Mononuclear cell (primary cell): ENCODE results near the gene HCFC1. TPM values are rescaled to one million over a fixed set of nuclear protein-coding genes. Genes with fewer than 3 reads are reported as not detected.
"Not testable (repeated sequence)": the region's sequence is repeated elsewhere in the genome, so short reads cannot be mapped to it uniquely, and the experiment has no call there.

Experiments used
- H3K27me3 ChIP-seq: 2 replicates; pipeline ENCODE4 v1.6.0; 2011; ENCODE audit warnings: low read length, control low read depth; ENCODE audit not compliant: insufficient read depth
- H3K4me1 ChIP-seq: 2 replicates; pipeline ENCODE4 v1.5.1; 2011; ENCODE audit warnings: mild to moderate bottlenecking, low read length, control low read depth; ENCODE audit not compliant: insufficient read depth
- H3K4me3 ChIP-seq: 2 replicates; pipeline ENCODE4 v1.5.1; 2011; ENCODE audit warnings: mild to moderate bottlenecking, low read length, moderate library complexity
- H3K9me3 ChIP-seq: 2 replicates; pipeline ENCODE4 v1.5.1; 2011; ENCODE audit warnings: low read depth, mild to moderate bottlenecking, control low read depth, low read length
- total RNA-seq: library from RNA; depleted of rRNA; stranded (reverse); fragments of >200 nt; gene quantifications from one replicate; pipeline ENCODE4 v1.2.3, GENCODE V29; 2012

The HCFC1 gene
- total RNA-seq, 1 donor: 26.4 TPM

GRCh38 chrX:154013001-154013421, 41.4 kb upstream of the HCFC1 start:
- peaks cover 36% of the 10 kb centered on the region for H3K4me1 ChIP-seq
- H3K4me3 ChIP-seq: no peak overlapping the region
- H3K27me3 ChIP-seq: no peaks in the 10 kb centered on the region
- no peaks in the 10 kb centered on the region for H3K9me3 ChIP-seq

- H3K9me3 ChIP-seq: no peaks in the 10 kb centered on the region
- H3K4me3 ChIP-seq: no peak overlapping the region
- H3K4me1 ChIP-seq: peaks cover 37% of the 10 kb centered on the region
- H3K27me3 ChIP-seq: no peaks in the 10 kb centered on the region
These were observed 40.8 kb upstream of the HCFC1 start for GRCh38 chrX:154012336-154012991.

GRCh38 chrX:154011376-154012335, 40.0 kb upstream of the HCFC1 start:
- peaks cover 44% of the 10 kb centered on the region for H3K4me1 ChIP-seq
- H3K9me3 ChIP-seq: no peaks in the 10 kb centered on the region

GRCh38 chrX:154010330-154011087, 38.9 kb upstream of the HCFC1 start:
- no peaks in the 10 kb centered on the region for H3K9me3 ChIP-seq
- H3K27me3 ChIP-seq: no peaks in the 10 kb centered on the region
- H3K4me1 ChIP-seq: peaks cover 44% of the 10 kb centered on the region

More at GRCh38 chrX:154011376-154012335, 40.0 kb upstream of the HCFC1 start:
- Histone ChIP-seq H3K4me3 (no peak overlapping the region), H3K27me3 (no peaks in the 10 kb centered on the region)

GRCh38 chrX:154008521-154008920, 36.9 kb upstream of the HCFC1 start:
- no peaks in the 10 kb centered on the region for H3K27me3 ChIP-seq
- H3K4me1 ChIP-seq: peaks cover 44% of the 10 kb centered on the region
- no peak overlapping the region for H3K4me3 ChIP-seq
- H3K9me3 ChIP-seq: no peaks in the 10 kb centered on the region

More at GRCh38 chrX:154010330-154011087, 38.9 kb upstream of the HCFC1 start:
- H3K4me3 ChIP-seq: no peak overlapping the region

- H3K27me3 ChIP-seq: no peaks in the 10 kb centered on the region
- H3K9me3 ChIP-seq: no peaks in the 10 kb centered on the region
- no peak overlapping the region for H3K4me3 ChIP-seq
- H3K4me1 ChIP-seq: peaks cover 59% of the 10 kb centered on the region
These were observed 35.3 kb upstream of the HCFC1 start for GRCh38 chrX:154006947-154007346.

- peaks cover 56% of the 10 kb centered on the region for H3K4me1 ChIP-seq
- H3K4me3 ChIP-seq: no peak overlapping the region
- no peaks in the 10 kb centered on the region for H3K9me3 ChIP-seq
- H3K27me3 ChIP-seq: no peaks in the 10 kb centered on the region
These were observed 32.7 kb upstream of the HCFC1 start for GRCh38 chrX:154004315-154004714.

- no peak overlapping the region for H3K4me3 ChIP-seq
- H3K27me3 ChIP-seq: no peaks in the 10 kb centered on the region
- peaks cover 36% of the 10 kb centered on the region for H3K4me1 ChIP-seq
These were observed 30.6 kb upstream of the HCFC1 start for GRCh38 chrX:154002215-154002719.

GRCh38 chrX:154000051-154000450, 28.4 kb upstream of the HCFC1 start:
- no peak overlapping the region for H3K4me3 ChIP-seq
- no peaks in the 10 kb centered on the region for H3K9me3 ChIP-seq
- peaks cover 32% of the 10 kb centered on the region for H3K4me1 ChIP-seq
- no peaks in the 10 kb centered on the region for H3K27me3 ChIP-seq

More at GRCh38 chrX:154002215-154002719, 30.6 kb upstream of the HCFC1 start:
- no peaks in the 10 kb centered on the region for H3K9me3 ChIP-seq

- Histone ChIP-seq H3K27me3 (no peaks in the 10 kb centered on the region), H3K4me1 (peaks cover 32% of the 10 kb centered on the region), H3K9me3 (no peaks in the 10 kb centered on the region), H3K4me3 (no peak overlapping the region)
These were observed 27.9 kb upstream of the HCFC1 start for GRCh38 chrX:153999359-154000037.

- H3K27me3 ChIP-seq: no peaks in the 10 kb centered on the region
- H3K4me3 ChIP-seq: no peak overlapping the region
These were observed 23.9 kb upstream of the HCFC1 start for GRCh38 chrX:153995504-153995903.

GRCh38 chrX:153994398-153994797, 22.8 kb upstream of the HCFC1 start:
- H3K4me1 ChIP-seq: peaks cover 13% of the 10 kb centered on the region
- H3K27me3 ChIP-seq, H3K4me3 ChIP-seq, H3K9me3 ChIP-seq: not testable (repeated sequence)

More at GRCh38 chrX:153995504-153995903, 23.9 kb upstream of the HCFC1 start:
- H3K9me3 ChIP-seq: no peaks in the 10 kb centered on the region
- H3K4me1 ChIP-seq: peaks cover 18% of the 10 kb centered on the region

- H3K4me3 ChIP-seq: no peak overlapping the region
- H3K27me3 ChIP-seq: no peaks in the 10 kb centered on the region
- no peaks in the 10 kb centered on the region for H3K9me3 ChIP-seq
These were observed 22.4 kb upstream of the HCFC1 start for GRCh38 chrX:153993978-153994377.

GRCh38 chrX:153993079-153993478, 21.5 kb upstream of the HCFC1 start:
- Histone ChIP-seq H3K27me3 (no peaks in the 10 kb centered on the region), H3K4me3 (no peak overlapping the region), H3K4me1 (peaks cover 13% of the 10 kb centered on the region), H3K9me3 (no peaks in the 10 kb centered on the region)

More at GRCh38 chrX:153993978-153994377, 22.4 kb upstream of the HCFC1 start:
- peaks cover 13% of the 10 kb centered on the region for H3K4me1 ChIP-seq
